RPMI8226 (cell line): ENCODE results near the gene CARD8.
"Not testable (repeated sequence)": the region's sequence is repeated elsewhere in the genome, so short reads cannot be mapped to it uniquely, and the experiment has no call there.

Experiments
- DNase-seq: peaks from one replicate; pipeline ENCODE4 v3.0.0-alpha.2; 2015

The CARD8 gene

DNA sequence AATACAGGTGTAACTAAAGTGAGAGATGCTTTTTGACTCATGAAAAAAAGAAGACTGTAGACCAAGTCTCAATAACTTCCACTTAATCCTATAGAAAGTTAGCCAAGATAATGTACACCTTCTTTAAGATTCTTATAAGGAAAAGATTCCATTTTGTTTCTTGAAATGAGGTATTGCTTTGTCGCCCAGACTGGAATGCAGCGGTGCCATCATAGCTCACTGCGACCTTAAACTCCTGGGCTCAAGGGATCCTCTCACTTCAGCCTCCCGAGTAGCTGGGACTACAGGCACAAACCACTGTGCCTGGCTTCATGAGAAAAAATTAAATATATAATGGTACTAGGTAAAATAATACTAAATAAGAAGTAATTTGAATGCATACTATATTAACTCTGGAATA lies 3.3 kb upstream of the CARD8 start:
- DNase-seq: not testable (repeated sequence)

- no peak for DNase-seq
These were observed 2.6 kb upstream of the CARD8 start for GRCh38 chr19:48258350-48258749.

- no peak for DNase-seq
These were observed 1.2 kb downstream of the CARD8 start for GRCh38 chr19:48254529-48254970.

DNA sequence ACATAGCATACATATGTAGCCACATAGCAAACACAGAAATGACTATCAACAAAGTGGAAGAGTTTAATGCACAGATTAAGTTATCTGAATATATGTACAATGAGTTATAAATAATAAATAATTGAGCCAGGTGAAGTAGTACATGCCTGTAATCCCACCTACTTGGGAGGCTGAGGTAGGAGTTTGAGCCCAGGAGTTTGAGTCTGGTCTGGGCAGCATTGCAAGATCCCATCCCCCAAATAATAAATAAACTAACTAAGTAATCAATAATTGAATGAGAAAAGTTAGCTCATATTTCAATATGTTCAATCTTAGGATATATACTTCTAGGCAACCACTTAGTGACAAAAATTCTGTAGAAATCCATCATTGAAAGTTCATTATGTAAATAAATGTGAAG lies 1.7 kb downstream of the CARD8 start:
- DNase-seq: no peak

DNA sequence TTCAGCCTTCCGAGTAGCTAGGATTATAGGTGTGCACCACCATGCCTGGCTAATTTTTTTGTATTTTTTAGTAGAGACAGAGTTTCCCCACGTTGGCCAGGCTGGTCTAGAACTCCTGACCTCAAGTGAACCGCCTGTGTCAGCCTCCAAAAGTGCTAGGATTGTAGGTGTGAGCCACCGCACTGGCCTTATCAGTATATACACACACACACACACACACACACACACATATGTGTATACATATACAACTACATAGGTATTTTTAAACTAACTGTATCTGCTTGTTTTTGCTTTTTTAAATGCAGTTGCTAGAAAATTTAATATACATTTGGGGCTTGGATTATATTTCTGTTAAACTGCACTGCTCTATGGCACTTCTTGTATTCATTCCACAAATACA lies 3.1 kb downstream of the CARD8 start:
- no peak for DNase-seq

- no peak for DNase-seq
These were observed 5.3 kb downstream of the CARD8 start for GRCh38 chr19:48250290-48251025.

DNA sequence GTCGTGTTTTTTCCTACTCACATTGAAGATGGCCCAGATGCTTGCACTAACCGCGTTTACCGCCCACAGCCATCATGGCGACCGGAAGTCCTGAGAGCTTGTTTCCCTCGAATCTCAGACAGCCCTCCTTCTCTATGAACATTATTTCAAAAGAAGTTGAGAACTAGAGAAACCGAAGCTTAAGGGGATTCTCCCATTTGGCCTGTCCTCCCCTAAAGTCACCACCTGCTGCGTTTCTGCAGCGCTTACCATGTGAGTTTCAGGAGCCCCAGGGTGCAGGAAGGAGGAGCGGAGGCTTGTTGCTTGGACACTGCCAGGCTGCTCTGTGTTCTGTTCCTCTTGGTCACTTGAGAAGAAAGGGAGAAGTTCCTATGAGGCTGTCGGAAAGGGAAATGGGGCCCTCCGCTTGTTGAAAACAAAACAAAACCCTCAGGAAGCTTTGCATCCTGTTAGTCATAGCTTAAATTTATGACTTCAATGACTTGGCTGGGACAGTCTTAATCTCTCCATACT lies 6.2 kb downstream of the CARD8 start:
- DNase-seq: no peak

DNA sequence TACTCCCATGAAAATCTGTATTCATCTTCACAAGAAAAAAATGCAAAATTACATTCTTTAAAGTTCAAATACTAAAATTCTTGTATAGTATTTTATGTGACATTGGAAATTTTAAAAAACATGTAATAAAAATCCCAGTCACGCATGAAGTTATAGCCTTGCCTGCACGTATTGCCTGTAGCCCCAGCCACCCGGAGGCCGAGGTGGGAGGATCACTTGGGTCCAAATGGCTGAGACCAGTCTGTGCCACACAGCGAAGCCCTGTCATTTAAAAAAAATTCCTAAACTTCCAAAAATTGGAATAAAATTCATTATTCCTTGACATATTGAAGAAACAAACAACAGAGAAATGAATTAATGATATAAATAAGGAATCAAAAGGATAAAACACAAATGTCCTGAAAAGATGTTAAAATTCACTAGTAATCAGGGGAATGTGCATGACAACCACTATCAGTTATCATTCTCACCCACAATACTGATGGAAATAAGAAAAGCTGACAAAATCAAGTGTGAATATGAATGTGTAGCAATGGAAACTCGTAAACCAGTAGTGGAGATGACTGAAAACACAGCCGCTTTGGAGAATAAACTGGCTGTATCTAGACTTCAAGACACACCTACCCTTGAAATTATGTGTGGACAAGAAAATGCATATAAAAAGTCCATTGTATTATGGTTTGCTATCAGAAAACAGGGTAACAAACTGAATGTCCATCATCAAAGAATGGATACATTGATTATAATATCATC lies 7.5 kb downstream of the CARD8 start:
- DNase-seq: no peak

DNA sequence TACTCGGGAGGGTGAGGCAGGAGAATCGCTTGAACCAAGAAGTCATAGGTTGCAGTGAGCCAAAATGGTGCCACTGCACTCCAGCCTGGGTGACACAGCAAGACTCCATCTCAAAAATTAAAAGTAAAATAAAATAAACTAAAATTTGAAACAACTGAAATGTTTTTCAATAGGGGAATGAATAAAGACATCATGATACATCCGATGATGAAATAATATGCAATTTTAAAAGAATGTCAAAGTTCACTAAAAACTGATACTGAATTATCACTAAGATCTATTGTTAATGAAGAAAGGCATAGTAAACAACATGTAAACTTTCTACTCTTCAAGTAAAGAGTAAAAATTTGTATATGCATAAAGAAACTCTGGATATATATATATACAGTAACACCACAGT lies 8.5 kb downstream of the CARD8 start:
- no peak for DNase-seq

- no peak for DNase-seq
These were observed 9.6 kb downstream of the CARD8 start for GRCh38 chr19:48246101-48246500.

GRCh38 chr19:48244281-48244680 lies 11.4 kb downstream of the CARD8 start:
- no peak for DNase-seq

DNA sequence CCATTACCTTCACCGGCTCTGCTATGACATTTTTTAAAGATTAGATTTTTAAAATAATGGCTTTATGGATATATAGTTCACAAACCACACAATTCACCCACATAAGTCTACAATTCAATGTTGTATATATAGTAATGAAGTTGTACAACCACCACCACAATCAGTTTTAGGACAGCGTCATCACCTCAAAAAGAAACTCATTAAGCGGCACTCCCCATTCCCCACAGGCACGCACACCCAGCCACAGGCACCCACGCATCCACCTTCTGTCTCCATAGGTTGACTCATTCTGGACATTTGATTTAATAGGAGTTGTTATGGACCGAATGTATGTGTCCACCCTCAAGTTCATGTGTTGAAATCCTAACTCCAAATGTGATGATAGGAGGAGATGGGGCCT lies 13.9 kb downstream of the CARD8 start:
- DNase-seq: not testable (repeated sequence)

DNA sequence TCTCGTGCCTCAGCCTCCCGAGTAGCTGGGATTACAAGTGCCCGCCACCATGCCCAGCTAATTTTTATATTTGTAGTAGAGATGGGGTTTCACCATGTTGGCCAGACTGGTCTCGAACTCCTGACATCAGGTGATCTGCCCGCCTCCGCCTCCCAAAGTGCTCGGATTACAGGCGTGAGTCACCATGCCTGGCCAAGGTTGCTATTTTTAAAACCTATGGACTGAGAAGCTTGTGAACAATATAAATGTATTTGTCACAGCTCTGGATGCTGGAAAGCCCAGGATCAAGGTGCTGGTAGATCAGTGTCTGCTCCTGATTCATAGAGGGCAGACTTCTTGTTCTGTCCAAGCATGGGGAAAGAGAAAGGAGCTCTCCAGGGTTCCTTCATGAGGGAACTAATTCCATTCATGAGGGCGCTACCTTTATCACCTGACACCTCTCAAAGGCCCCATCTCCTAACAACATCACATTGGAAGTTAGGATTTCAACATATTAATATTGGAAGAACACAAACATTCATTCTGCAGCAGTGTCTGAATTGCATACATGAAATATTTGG lies 16.1 kb downstream of the CARD8 start:
- DNase-seq: no peak

- no peak for DNase-seq
These were observed 16.6 kb downstream of the CARD8 start for GRCh38 chr19:48239120-48239519.

GRCh38 chr19:48237057-48237456 lies 18.7 kb downstream of the CARD8 start:
- DNase-seq: no peak

GRCh38 chr19:48230555-48231129 lies 25.1 kb downstream of the CARD8 start:
- DNase-seq: no peak

GRCh38 chr19:48221628-48222027 lies 34.1 kb downstream of the CARD8 start:
- DNase-seq: no peak

DNA sequence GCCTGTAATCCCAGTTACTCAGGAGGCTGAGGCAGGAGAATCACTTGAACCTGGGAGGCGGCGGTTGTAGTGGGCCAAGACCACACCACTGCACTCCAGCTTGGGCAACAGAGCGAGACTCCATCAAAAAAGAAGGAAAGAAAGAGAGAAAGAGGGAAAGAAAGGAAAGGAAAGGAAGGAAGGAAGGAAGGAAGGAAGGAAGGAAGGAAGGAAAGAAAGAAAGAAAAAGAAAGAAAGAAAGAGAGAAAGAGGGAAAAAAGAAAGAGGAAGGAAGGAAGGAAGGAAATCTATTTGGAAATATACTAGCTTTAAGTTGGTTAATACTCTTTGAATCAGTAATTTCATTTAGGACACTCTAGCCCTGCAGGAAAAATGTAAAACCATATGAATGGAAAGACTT lies 34.9 kb downstream of the CARD8 start:
- not testable (repeated sequence) for DNase-seq

- no peak for DNase-seq
These were observed 36.7 kb downstream of the CARD8 start for GRCh38 chr19:48218997-48219396.

- DNase-seq: no peak
These were observed 38.8 kb downstream of the CARD8 start for GRCh38 chr19:48216933-48217332.

- no peak for DNase-seq
These were observed 41.8 kb downstream of the CARD8 start for GRCh38 chr19:48213959-48214358.

DNA sequence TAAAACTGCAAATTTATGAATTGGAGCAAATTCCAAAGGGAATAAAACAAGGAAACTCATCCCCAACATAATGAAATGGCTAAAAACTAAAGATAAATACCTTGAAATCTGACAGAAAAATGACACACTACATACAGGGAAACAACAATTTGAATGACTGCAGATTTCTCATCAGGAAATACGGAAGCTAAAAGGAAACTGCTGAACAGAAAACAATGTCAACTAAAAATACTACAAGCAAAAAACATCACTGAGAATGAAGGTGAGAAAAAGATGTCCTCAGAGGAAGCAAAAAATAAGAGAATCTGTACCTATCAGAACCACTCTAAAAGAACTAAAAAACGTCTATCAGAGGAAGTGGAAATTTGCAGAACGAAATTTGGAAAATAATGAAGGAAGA lies 45.7 kb downstream of the CARD8 start:
- DNase-seq: no peak

- DNase-seq: no peak
These were observed 49.2 kb downstream of the CARD8 start for GRCh38 chr19:48206397-48207093.
